Tibial artery (tissue), 4 donors: ENCODE measurements around the gene DNM1.
"Not testable (repeated sequence)": the region's sequence is repeated elsewhere in the genome, so short reads cannot be mapped to it uniquely, and the experiment has no call there.

Source experiments
- DNase-seq, 2 donors: peaks; one replicate each; pipeline ENCODE4 v3.0.0-alpha.2; 2019
- H3K27ac ChIP-seq, 2 donors: fragments of 200-600 bp; sonication (generic) in 1 of 2; 1 replicate in 1 of 2; 2 replicates in 1 of 2; pipeline ENCODE4 v1.5.1; 2018 to 2019; ENCODE audit warnings: mild to moderate bottlenecking in 1 of 2
- H3K27me3 ChIP-seq, 2 donors: fragments of 200-600 bp; sonication (generic) in 1 of 2; one replicate each; pipeline versions ENCODE4 v1.5.1 to v1.6.0; 2016 to 2019
- H3K36me3 ChIP-seq, 3 donors: fragments of 200-600 bp; sonication (generic) in 2 of 3; one replicate each; pipeline ENCODE4 v1.5.1; 2016 to 2019; ENCODE audit warnings: mild to moderate bottlenecking in 2 of 3
- H3K4me1 ChIP-seq, 4 donors: fragments of 200-600 bp; sonication (generic) in 2 of 4; 1 replicate in 3 of 4; 2 replicates in 1 of 4; pipeline ENCODE4 v1.5.1; 2016 to 2019
- H3K4me3 ChIP-seq, 2 donors: fragments of 200-600 bp; sonication (generic) in 1 of 2; 1 replicate in 1 of 2; 2 replicates in 1 of 2; pipeline ENCODE4 v1.5.1; 2018 to 2019; ENCODE audit warnings: mild to moderate bottlenecking in 2 of 2
- H3K9me3 ChIP-seq, 3 donors: fragments of 200-600 bp; sonication (generic) in 1 of 3; one replicate each; pipeline ENCODE4 v1.5.1; 2016 to 2019
- CTCF ChIP-seq, 2 experiments: fragments of 200-600 bp in 1 of 2; fragments of 450-650 bp in 1 of 2; IDR thresholded peaks; one replicate each; pipeline ENCODE4 v1.5.1; 2017 to 2019; ENCODE audit warnings: antibody characterized with exemption in 2 of 2, mild to moderate bottlenecking in 1 of 2, moderate library complexity in 1 of 2
- intact Hi-C: fragments of 100-400 bp; cut with DNase I; formaldehyde crosslinking; loops from one replicate; pipeline ENCODE4 v1.15.0; 2023; ENCODE audit warnings: low total_unique reads

DNM1 gene

GRCh38 chr9:128180001-128180400 lies 23.2 kb upstream of the DNM1 start:
- no peak overlapping the region for H3K27ac ChIP-seq
- no peaks in the 10 kb centered on the region for H3K27me3 ChIP-seq
- peaks cover 68 to 86% (median 82%) of the 10 kb centered on the region in 3 donors for H3K36me3 ChIP-seq
- no peak overlapping the region for H3K4me3 ChIP-seq
- no peaks in the 10 kb centered on the region for H3K4me1 ChIP-seq
- no peak for TF ChIP-seq CTCF (IDR thresholded peaks at IDR 0.05)
- intact Hi-C loops, result no loop called here
- DNase-seq, result no peak
- no peaks in the 10 kb centered on the region for H3K9me3 ChIP-seq

- Histone ChIP-seq H3K9me3 (no peaks in the 10 kb centered on the region), H3K4me1 (no peaks in the 10 kb centered on the region), H3K36me3 (peaks cover 69 to 86% (median 82%) of the 10 kb centered on the region in 3 donors), H3K4me3 (no peak overlapping the region), H3K27me3 (no peaks in the 10 kb centered on the region), H3K27ac (no peak overlapping the region)
- intact Hi-C loops, result no loop called here
- DNase-seq, result no peak
- no peak for TF ChIP-seq CTCF (IDR thresholded peaks at IDR 0.05)
Observed at GRCh38 chr9:128180447-128180846, 22.7 kb upstream of the DNM1 start.

GRCh38 chr9:128181480-128181879 lies 21.7 kb upstream of the DNM1 start:
- DNase-seq, result peak in 1 of 2 donors; percentile 77
- H3K9me3 ChIP-seq, H3K4me1 ChIP-seq, intact Hi-C loops, H3K4me3 ChIP-seq, H3K27ac ChIP-seq, H3K27me3 ChIP-seq: not testable (repeated sequence)
- TF ChIP-seq CTCF (IDR thresholded peaks at IDR 0.05), result peak; percentile 58 to 64
- H3K36me3 ChIP-seq, result peaks cover 61 to 86% (median 75%) of the 10 kb centered on the region in 3 donors

- DNase-seq, result no peak
- Histone ChIP-seq H3K36me3 (peaks cover 45 to 79% (median 60%) of the 10 kb centered on the region in 3 donors), H3K27ac (no peak overlapping the region), H3K4me3 (no peak overlapping the region), H3K4me1 (no peaks in the 10 kb centered on the region), H3K9me3 (no peaks in the 10 kb centered on the region), H3K27me3 (no peaks in the 10 kb centered on the region)
- intact Hi-C loops, result no loop called here
- TF ChIP-seq CTCF (IDR thresholded peaks at IDR 0.05), result no peak
Observed at GRCh38 chr9:128182893-128183588, 20.1 kb upstream of the DNM1 start.

- no peak for TF ChIP-seq CTCF (IDR thresholded peaks at IDR 0.05)
- intact Hi-C loops, result no loop called here
- no peak overlapping the region for H3K27ac ChIP-seq
- H3K4me3 ChIP-seq, result no peak overlapping the region
- no peak for DNase-seq
- H3K36me3 ChIP-seq, result peaks cover 28 to 69% (median 39%) of the 10 kb centered on the region in 3 donors
- peaks cover 0 to 12% (median 12%) of the 10 kb centered on the region in 4 donors for H3K4me1 ChIP-seq
- H3K9me3 ChIP-seq, result no peaks in the 10 kb centered on the region
- no peaks in the 10 kb centered on the region for H3K27me3 ChIP-seq
Observed at GRCh38 chr9:128185979-128186965, 16.9 kb upstream of the DNM1 start.
